ENCODE data around the gene NME7.

The NME7 gene

GRCh38 chr1:169110236-169110635 is 257.4 kb downstream of the NME7 start:
- Histone ChIP-seq H3K4me1 (ENCODE audit: insufficient read depth, low read length, poor library complexity, severe bottlenecking) (peaks cover 44% of the 10 kb centered on the region), H3K79me2 (ENCODE audit: insufficient read depth, low read length) (peaks cover 33% of the 10 kb centered on the region), H3K9me3 (ENCODE audit: insufficient read depth, low read depth, low read length) (no peaks in the 10 kb centered on the region), H2AFZ (ENCODE audit: low read length) (peak overlapping the region; percentile 43; the same call in 1 of the 2 replicates), H3K4me2 (ENCODE audit: low read depth, low read length, poor library complexity, severe bottlenecking) (peak overlapping the region; percentile 94), H3K9ac (ENCODE audit: low read depth, low read length, poor library complexity, severe bottlenecking) (peak overlapping the region; percentile 52), H3K27me3 (ENCODE audit: insufficient read depth, low read length, poor library complexity, severe bottlenecking) (no peaks in the 10 kb centered on the region), H4K20me1 (ENCODE audit: insufficient read depth, low read length, poor library complexity, severe bottlenecking) (peaks cover 16% of the 10 kb centered on the region), H3K36me3 (ENCODE audit: insufficient read depth, low read length) (no peaks in the 10 kb centered on the region; the same call in 1 of the 2 replicates), H3K9me2 (replicated peaks; ENCODE audit: low read depth, low read length) (no peaks in the 10 kb centered on the region), H3F3A (ENCODE audit: low read depth) (no peaks in the 10 kb centered on the region), H3K4me3 (ENCODE audit: low read length, poor library complexity, severe bottlenecking) (peak overlapping the region; percentile 85)
- TF ChIP-seq CTCF (conservative IDR thresholded peaks at IDR 0.05; ENCODE audit: low read length) (no peak), EZH2phosphoT487 (IDR thresholded peaks at IDR 0.05; ENCODE audit: borderline replicate concordance) (no peak)

GRCh38 chr1:169109561-169110134 is 257.9 kb downstream of the NME7 start:
- no peaks in the 10 kb centered on the region for H3K27me3 ChIP-seq (ENCODE audit: insufficient read depth, low read length, poor library complexity, severe bottlenecking)
- 0 out of 2 replicates have a peak overlapping the region, but pooled peaks have one; percentile 43 for H2AFZ ChIP-seq (ENCODE audit: low read length)
- H3K4me1 ChIP-seq (ENCODE audit: insufficient read depth, low read length, poor library complexity, severe bottlenecking), result peaks cover 49% of the 10 kb centered on the region
- H3K9me2 ChIP-seq (replicated peaks; ENCODE audit: low read depth, low read length), result no peaks in the 10 kb centered on the region
- TF ChIP-seq CTCF (conservative IDR thresholded peaks at IDR 0.05; ENCODE audit: low read length) (no peak), EZH2phosphoT487 (IDR thresholded peaks at IDR 0.05; ENCODE audit: borderline replicate concordance) (no peak)
- H3K79me2 ChIP-seq (ENCODE audit: insufficient read depth, low read length), result peaks cover 33% of the 10 kb centered on the region
- H3K36me3 ChIP-seq (ENCODE audit: insufficient read depth, low read length), result no peaks in the 10 kb centered on the region; the same call in 1 of the 2 replicates
- H3F3A ChIP-seq (ENCODE audit: low read depth), result no peaks in the 10 kb centered on the region
- peak overlapping the region; percentile 52 for H3K9ac ChIP-seq (ENCODE audit: low read depth, low read length, poor library complexity, severe bottlenecking)
- H3K4me3 ChIP-seq (ENCODE audit: low read length, poor library complexity, severe bottlenecking), result peak overlapping the region; percentile 85
- peaks cover 16% of the 10 kb centered on the region for H4K20me1 ChIP-seq (ENCODE audit: insufficient read depth, low read length, poor library complexity, severe bottlenecking)
- H3K4me2 ChIP-seq (ENCODE audit: low read depth, low read length, poor library complexity, severe bottlenecking), result peak overlapping the region; percentile 94
- no peaks in the 10 kb centered on the region for H3K9me3 ChIP-seq (ENCODE audit: insufficient read depth, low read depth, low read length)

- H3K27me3 ChIP-seq (ENCODE audit: insufficient read depth, low read length, poor library complexity, severe bottlenecking), result no peaks in the 10 kb centered on the region
- H3K79me2 ChIP-seq (ENCODE audit: insufficient read depth, low read length), result peaks cover 33% of the 10 kb centered on the region
- peak overlapping the region; percentile 85 for H3K4me3 ChIP-seq (ENCODE audit: low read length, poor library complexity, severe bottlenecking)
- H3K4me1 ChIP-seq (ENCODE audit: insufficient read depth, low read length, poor library complexity, severe bottlenecking), result peaks cover 49% of the 10 kb centered on the region
- peak overlapping the region; percentile 52 for H3K9ac ChIP-seq (ENCODE audit: low read depth, low read length, poor library complexity, severe bottlenecking)
- peak overlapping the region; percentile 94 for H3K4me2 ChIP-seq (ENCODE audit: low read depth, low read length, poor library complexity, severe bottlenecking)
- no peaks in the 10 kb centered on the region for H3K9me3 ChIP-seq (ENCODE audit: insufficient read depth, low read depth, low read length)
- no peaks in the 10 kb centered on the region; the same call in 1 of the 2 replicates for H3K36me3 ChIP-seq (ENCODE audit: insufficient read depth, low read length)
- H3F3A ChIP-seq (ENCODE audit: low read depth), result no peaks in the 10 kb centered on the region
- H3K9me2 ChIP-seq (replicated peaks; ENCODE audit: low read depth, low read length), result no peaks in the 10 kb centered on the region
- TF ChIP-seq CTCF (conservative IDR thresholded peaks at IDR 0.05; ENCODE audit: low read length) (peak; percentile 62), EZH2phosphoT487 (IDR thresholded peaks at IDR 0.05; ENCODE audit: borderline replicate concordance) (no peak)
- H2AFZ ChIP-seq (ENCODE audit: low read length), result no peak overlapping the region
- peaks cover 16% of the 10 kb centered on the region for H4K20me1 ChIP-seq (ENCODE audit: insufficient read depth, low read length, poor library complexity, severe bottlenecking)
Observed at GRCh38 chr1:169108863-169109560, 258.6 kb downstream of the NME7 start.

Measured in Loucy (cell line).